ENCODE results near the gene NKX6-1. TPM values are rescaled to one million over a fixed set of nuclear protein-coding genes. Genes with fewer than 3 reads are reported as not detected.

NKX6-1 gene
- polyA plus RNA-seq, 1 of the 3 experiments (the other 2 are of a cell fraction), result not detected

GRCh38 chr4:84501202-84501503 is 2.1 kb upstream of the NKX6-1 start:
- Histone ChIP-seq H3K4me1 (ENCODE audit: control insufficient read depth in 1 of 2, insufficient read depth in 2 of 2, low read depth in 1 of 2, low read length in 1 of 2) (peaks cover 0 to 8% of the 10 kb centered on the region in 2 experiments; a peak in 1 of 4 replicates), H3K9me3 (no peaks in the 10 kb centered on the region), H3K9ac (no peak overlapping the region), H3K79me2 (ENCODE audit: insufficient read depth) (no peaks in the 10 kb centered on the region), H2AFZ (ENCODE audit: low read depth) (no peak overlapping the region), H3F3A (replicated peaks; ENCODE audit: insufficient read depth) (no peaks in the 10 kb centered on the region), H3K36me3 (replicated peaks in 1 of 2; ENCODE audit: control insufficient read depth in 1 of 2, insufficient read depth in 2 of 2, low read length in 1 of 2) (no peaks in the 10 kb centered on the region), H3K4me3 (ENCODE audit: low read depth in 2 of 2, low read length in 1 of 2) (no peak overlapping the region), H4K20me1 (ENCODE audit: insufficient read depth) (no peaks in the 10 kb centered on the region), H3K27ac (ENCODE audit: low read depth in 2 of 2, low read length in 1 of 2) (no peak overlapping the region), H3K9me2 (no peaks in the 10 kb centered on the region), H3K27me3 (ENCODE audit: insufficient read depth) (peaks cover 77% of the 10 kb centered on the region), H3K4me2 (no peak overlapping the region)
- no peak for TF ChIP-seq SMC3 (IDR thresholded peaks at IDR 0.05; ENCODE audit: low read depth, low read length)
- ChIA-PET POLR2A (no interaction called here), CTCF (interaction anchor here (1.5 to 2.3 kb wide), 2 partner anchors 18 to 28 kb away, joined by 4 to 5 read pairs; no protein-coding TSS in a partner anchor)
- 15% methylated on average over 9 of the region's 10 CpGs for WGBS (ENCODE audit: low lambda C conversion rate)
- no peak for DNase-seq

GRCh38 chr4:84500386-84501201 is 1.5 kb upstream of the NKX6-1 start:
- H3F3A ChIP-seq (replicated peaks; ENCODE audit: insufficient read depth), result no peaks in the 10 kb centered on the region
- peaks cover 82% of the 10 kb centered on the region for H3K27me3 ChIP-seq (ENCODE audit: insufficient read depth)
- no peaks in the 10 kb centered on the region for H3K36me3 ChIP-seq (replicated peaks in 1 of 2; ENCODE audit: control insufficient read depth in 1 of 2, insufficient read depth in 2 of 2, low read length in 1 of 2)
- peaks cover 0 to 8% of the 10 kb centered on the region in 2 experiments; a peak in 1 of 4 replicates for H3K4me1 ChIP-seq (ENCODE audit: control insufficient read depth in 1 of 2, insufficient read depth in 2 of 2, low read depth in 1 of 2, low read length in 1 of 2)
- H3K4me2 ChIP-seq, result no peak overlapping the region
- TF ChIP-seq RFX5 (IDR thresholded peaks at IDR 0.05; ENCODE audit: low read length) (no peak), CTCF (IDR thresholded peaks at IDR 0.05) (no peak), EP300 (IDR thresholded peaks at IDR 0.05; ENCODE audit: borderline replicate concordance in 1 of 2, low read depth in 1 of 2, low read length in 1 of 2) (no peak), FOXJ3 (CRISPR knock-in tag; IDR thresholded peaks at IDR 0.05) (no peak), FOSL2 (IDR thresholded peaks at IDR 0.05; ENCODE audit: borderline replicate concordance, low read depth) (no peak), USF1 (IDR thresholded peaks at IDR 0.05; ENCODE audit: borderline replicate concordance, low read depth) (no peak), SIN3A (IDR thresholded peaks at IDR 0.05; ENCODE audit: borderline replicate concordance, low read depth, low read length) (no peak), PBX3 (IDR thresholded peaks at IDR 0.05) (no peak), NFIC (IDR thresholded peaks at IDR 0.05; ENCODE audit: borderline replicate concordance) (no peak), CHD2 (IDR thresholded peaks at IDR 0.05; ENCODE audit: low read length, partially characterized antibody) (no peak), FOXM1 (IDR thresholded peaks at IDR 0.05; ENCODE audit: low read depth) (no peak), TCF12 (IDR thresholded peaks at IDR 0.05) (no peak), NRF1 (IDR thresholded peaks at IDR 0.05; ENCODE audit: low read depth, low read length) (no peak), MXI1 (IDR thresholded peaks at IDR 0.05; ENCODE audit: low read depth, low read length) (no peak), ZBTB33 (IDR thresholded peaks at IDR 0.05; ENCODE audit: borderline replicate concordance, low read depth) (no peak), RXRA (IDR thresholded peaks at IDR 0.05; ENCODE audit: borderline replicate concordance, low read depth) (no peak), EZH2phosphoT487 (IDR thresholded peaks at IDR 0.05; ENCODE audit: borderline replicate concordance, low read depth) (no peak), TAF1 (IDR thresholded peaks at IDR 0.05; ENCODE audit: borderline replicate concordance, low read depth, low read length) (no peak), SMC3 (IDR thresholded peaks at IDR 0.05; ENCODE audit: low read depth, low read length) (no peak)
- POLR2A ChIA-PET, result no interaction called here
- no peak overlapping the region for H2AFZ ChIP-seq (ENCODE audit: low read depth)
- CTCF ChIA-PET, result interaction anchor here (1.5 to 2.3 kb wide), 2 partner anchors 18 to 29 kb away, joined by 4 to 5 read pairs; no protein-coding TSS in a partner anchor
- H3K4me3 ChIP-seq (ENCODE audit: low read depth in 2 of 2, low read length in 1 of 2), result no peak overlapping the region
- no peaks in the 10 kb centered on the region for H3K79me2 ChIP-seq (ENCODE audit: insufficient read depth)
- H3K9ac ChIP-seq, result no peak overlapping the region
- no peaks in the 10 kb centered on the region for H3K9me2 ChIP-seq
- H4K20me1 ChIP-seq (ENCODE audit: insufficient read depth), result no peaks in the 10 kb centered on the region
- no peaks in the 10 kb centered on the region for H3K9me3 ChIP-seq
- DNase-seq, result no peak
- H3K27ac ChIP-seq (ENCODE audit: low read depth in 2 of 2, low read length in 1 of 2), result no peak overlapping the region
- 29% methylated on average over 22 of the region's 22 CpGs for WGBS (ENCODE audit: low lambda C conversion rate)

All from SK-N-SH (cell line).